NCI-H460 (cell line): ENCODE measurements around the gene ABHD12. TPM values are rescaled to one million over a fixed set of nuclear protein-coding genes. Genes with fewer than 3 reads are reported as not detected.

Experiments
- DNase-seq: peaks from one replicate; pipeline ENCODE4 v3.0.0-alpha.2; 2016; ENCODE audit warnings: low read depth; ENCODE audit errors: extremely low read depth
- total RNA-seq: library from RNA; depleted of rRNA; stranded (reverse); fragments of >200 nt; shearing (Covaris generic); gene quantifications from 2 replicates; pipeline ENCODE4 v1.2.3, GENCODE V29; 2014

The ABHD12 gene
- total RNA-seq, 1 experiment from 2014 or later, result 25.9 TPM

- no peak for DNase-seq
Measured at GRCh38 chr20:25382704-25383370, 7.8 kb downstream of the ABHD12 start.

GRCh38 chr20:25380945-25381614 is 9.6 kb downstream of the ABHD12 start:
- no peak for DNase-seq

GRCh38 chr20:25378884-25379733 is 11.5 kb downstream of the ABHD12 start:
- no peak for DNase-seq

GRCh38 chr20:25378189-25378883 is 12.3 kb downstream of the ABHD12 start:
- DNase-seq, result no peak

- DNase-seq, result no peak
Measured at GRCh38 chr20:25376886-25377285, 13.7 kb downstream of the ABHD12 start.

GRCh38 chr20:25376236-25376635 is 14.4 kb downstream of the ABHD12 start:
- DNase-seq, result no peak

- no peak for DNase-seq
Measured at GRCh38 chr20:25374842-25375241, 15.8 kb downstream of the ABHD12 start.

- DNase-seq, result no peak
Measured at GRCh38 chr20:25372584-25373336, 17.9 kb downstream of the ABHD12 start.

- DNase-seq, result no peak
Measured at GRCh38 chr20:25369971-25370370, 20.7 kb downstream of the ABHD12 start.

- no peak for DNase-seq
Measured at GRCh38 chr20:25369529-25369928, 21.1 kb downstream of the ABHD12 start.

GRCh38 chr20:25368976-25369375 is 21.7 kb downstream of the ABHD12 start:
- DNase-seq, result no peak

GRCh38 chr20:25368526-25368925 is 22.1 kb downstream of the ABHD12 start:
- DNase-seq, result no peak

- DNase-seq, result no peak
Measured at GRCh38 chr20:25364879-25365699, 25.5 kb downstream of the ABHD12 start.

- no peak for DNase-seq
Measured at GRCh38 chr20:25364180-25364788, 26.4 kb downstream of the ABHD12 start.

GRCh38 chr20:25361287-25361683 is 29.4 kb downstream of the ABHD12 start:
- DNase-seq, result no peak

GRCh38 chr20:25360631-25361286 is 29.9 kb downstream of the ABHD12 start:
- DNase-seq, result no peak

GRCh38 chr20:25356271-25356933 is 34.2 kb downstream of the ABHD12 start:
- no peak for DNase-seq

GRCh38 chr20:25355866-25356265 is 34.8 kb downstream of the ABHD12 start:
- DNase-seq, result no peak
